GM19025 (cell line): ENCODE data around the gene ZYX.

Source experiments
- ATAC-seq: cut with Tn5 transposase; IDR thresholded peaks from one replicate; pipeline ENCODE4 v1.9.1; 2021; ENCODE audit warnings: mild to moderate bottlenecking, low read depth, moderate library complexity; ENCODE audit not compliant: unreplicated experiment

ZYX gene

GRCh38 chr7:143362131-143363015 lies 18.8 kb upstream of the ZYX start, which contains the start of gene FAM131B:
TSS of gene FAM131B (minus strand) at chr7:143362713. CDS start at chr7:143362603, 110 bp downstream.
- peak; percentile 56 for ATAC-seq

DNA sequence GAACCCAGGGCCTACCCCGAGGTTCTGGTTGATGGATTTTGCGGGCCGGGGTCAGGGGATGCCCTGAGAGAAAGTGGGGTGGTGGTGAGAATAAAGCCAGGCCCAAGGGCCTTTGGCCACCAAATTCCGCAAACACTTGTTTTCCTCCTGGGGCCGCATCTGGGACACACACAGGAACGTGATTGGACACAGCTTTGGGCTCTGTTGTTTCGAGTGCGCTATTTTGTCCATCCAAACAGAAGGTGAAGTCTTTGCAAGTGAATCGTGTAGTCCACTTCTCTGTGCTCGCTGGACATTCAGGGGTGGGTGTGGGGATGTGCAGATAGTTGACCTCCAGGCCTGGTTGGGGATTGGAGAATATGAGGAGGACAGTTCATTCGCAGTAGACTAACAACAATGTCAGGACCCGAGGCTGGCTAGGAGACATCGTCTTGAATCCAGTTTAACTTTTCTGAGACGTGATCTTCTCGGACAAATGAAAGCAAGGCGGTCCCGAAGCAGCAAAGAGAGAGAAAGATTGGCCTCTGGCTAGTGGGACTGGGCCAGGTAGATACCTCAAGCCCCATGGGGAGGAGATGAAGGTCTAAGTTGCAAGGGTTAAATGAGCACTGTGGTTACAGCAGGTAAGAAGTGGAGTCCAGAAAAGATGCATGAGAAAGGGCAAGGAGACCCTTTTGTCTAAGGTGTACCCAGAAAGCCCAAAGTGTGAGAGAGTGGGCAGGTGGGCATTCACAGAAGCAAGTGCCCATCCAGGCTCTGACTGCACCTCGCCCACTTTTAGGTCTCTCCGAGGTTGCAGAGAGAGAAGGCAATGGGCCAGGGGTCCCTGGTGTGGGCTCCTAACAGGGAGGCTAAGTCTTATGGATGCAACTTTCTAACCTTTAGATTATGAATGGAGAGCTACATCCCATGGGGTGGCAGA lies 17.9 kb upstream of the ZYX start:
- no peak for ATAC-seq

DNA sequence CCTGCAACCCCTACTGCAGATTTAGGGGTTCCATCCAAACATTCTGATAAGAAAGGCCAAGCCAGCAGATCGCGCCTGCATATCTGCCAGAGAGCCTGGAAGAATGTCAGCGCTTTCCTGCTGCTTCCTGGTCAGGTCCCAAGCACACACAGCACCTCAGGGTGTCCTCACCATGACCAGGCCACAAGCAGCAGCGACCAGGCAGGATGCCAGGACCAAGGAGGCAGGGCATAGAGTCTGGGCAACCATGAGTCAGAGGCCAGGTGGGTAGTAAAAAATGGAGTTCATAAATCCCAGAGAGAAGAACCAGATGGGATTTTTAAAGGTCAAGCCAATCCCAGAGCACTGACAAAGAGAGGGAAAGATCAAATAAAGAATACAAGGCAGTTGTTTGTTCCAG lies 13.2 kb upstream of the ZYX start:
- no peak for ATAC-seq

DNA sequence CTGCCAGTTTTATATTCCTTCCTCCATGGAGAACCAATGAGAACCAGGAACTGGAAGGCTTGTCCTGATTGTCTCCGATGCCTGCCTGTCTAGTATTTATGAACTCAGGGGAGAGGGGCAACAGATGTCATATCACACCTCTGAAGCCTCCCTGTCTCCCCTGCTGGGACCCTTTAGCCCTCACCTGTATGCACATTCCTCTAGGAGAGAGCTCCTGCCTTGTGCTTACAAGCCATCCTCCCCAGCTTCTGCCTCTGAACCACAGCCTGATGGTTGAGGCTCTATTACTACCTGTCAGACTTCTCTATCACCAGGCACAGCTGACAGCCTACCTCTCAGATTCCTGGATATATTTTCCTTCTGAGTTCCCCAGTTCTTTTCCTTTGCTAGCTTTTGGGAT lies 12.8 kb upstream of the ZYX start:
- ATAC-seq, result no peak

- ATAC-seq, result no peak
Observed at GRCh38 chr7:143369678-143370651, 11.2 kb upstream of the ZYX start.

GRCh38 chr7:143372070-143372469 lies 9.1 kb upstream of the ZYX start:
- ATAC-seq, result no peak

DNA sequence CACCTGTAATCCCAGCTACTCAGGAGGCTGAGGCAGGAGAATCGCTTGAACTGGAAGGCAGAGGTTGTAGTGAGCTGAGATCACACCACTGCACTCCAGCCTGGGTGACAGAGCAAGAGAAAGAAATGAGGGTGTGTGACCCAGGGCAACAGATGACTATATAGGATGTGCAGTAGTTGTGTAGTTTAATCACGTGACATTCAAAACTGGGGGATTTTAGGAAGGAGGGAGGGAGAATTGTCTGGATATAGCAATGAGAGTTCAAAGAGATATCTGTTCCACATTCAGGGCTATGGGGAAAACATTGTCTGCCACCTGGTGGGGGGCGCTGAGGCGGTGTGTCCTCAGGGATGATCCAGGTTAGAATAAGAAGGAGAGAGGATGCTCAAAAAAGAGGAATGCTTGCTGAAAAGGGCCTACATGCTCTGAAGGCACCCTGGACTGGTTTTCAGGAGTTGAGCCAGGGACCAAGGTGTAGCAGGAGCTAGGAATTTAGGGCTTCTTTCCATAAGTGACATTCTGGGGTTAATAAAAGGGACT lies 7.8 kb upstream of the ZYX start:
- ATAC-seq, result no peak

- no peak for ATAC-seq
Observed at GRCh38 chr7:143374561-143374960, 6.6 kb upstream of the ZYX start.

GRCh38 chr7:143375298-143376034 lies 5.7 kb upstream of the ZYX start:
- no peak for ATAC-seq

DNA sequence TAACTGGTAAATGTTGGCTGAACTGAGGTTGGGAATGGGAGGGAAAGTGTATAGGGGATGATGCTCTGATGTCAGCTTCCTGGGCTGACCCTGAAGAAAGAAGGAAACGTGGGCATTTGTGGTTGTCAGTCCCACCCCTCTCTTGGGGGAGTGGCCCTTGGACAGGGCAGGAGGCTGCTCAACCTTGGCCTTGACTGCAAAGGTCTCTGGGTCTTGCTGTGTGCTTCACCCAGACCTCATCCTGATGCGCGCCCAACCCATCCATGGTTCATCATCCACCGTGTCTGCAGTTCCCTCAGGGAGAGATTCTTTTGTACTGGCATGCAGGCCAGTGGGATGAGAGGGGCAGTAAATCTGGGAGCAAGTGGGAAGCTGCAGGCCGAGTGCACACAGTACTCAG lies 4.7 kb upstream of the ZYX start:
- ATAC-seq, result no peak

DNA sequence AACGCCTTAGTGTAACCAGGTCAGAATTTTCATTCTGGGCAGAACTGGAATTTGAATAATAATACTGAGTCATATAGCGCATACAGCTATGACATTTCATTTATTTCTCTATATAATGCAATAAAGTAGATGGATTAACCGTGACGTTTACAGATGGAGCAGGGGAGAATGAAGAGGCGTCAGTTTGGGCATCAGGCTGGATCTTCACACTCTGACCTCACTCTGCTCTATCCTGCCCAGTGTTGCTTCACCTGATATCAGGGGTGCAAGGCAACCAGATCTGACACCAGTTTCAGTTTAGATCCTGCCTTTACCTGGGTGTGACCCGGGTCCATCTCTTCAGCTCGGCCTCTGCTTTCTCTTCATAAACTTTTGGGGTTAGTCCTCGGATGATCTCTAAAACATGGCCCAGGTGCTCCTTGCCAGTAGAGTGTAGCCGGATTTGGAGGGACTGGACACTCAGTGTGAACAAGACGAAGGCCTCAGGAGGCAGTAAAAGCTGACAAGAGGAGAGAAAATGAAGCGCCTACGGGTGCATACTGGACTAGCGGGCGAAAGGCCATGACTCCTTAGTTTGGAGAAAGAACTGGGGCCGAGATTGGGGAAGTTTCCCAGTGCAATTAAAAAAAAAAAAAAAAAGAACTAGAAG lies 1.4 kb upstream of the ZYX start:
- ATAC-seq, result no peak

DNA sequence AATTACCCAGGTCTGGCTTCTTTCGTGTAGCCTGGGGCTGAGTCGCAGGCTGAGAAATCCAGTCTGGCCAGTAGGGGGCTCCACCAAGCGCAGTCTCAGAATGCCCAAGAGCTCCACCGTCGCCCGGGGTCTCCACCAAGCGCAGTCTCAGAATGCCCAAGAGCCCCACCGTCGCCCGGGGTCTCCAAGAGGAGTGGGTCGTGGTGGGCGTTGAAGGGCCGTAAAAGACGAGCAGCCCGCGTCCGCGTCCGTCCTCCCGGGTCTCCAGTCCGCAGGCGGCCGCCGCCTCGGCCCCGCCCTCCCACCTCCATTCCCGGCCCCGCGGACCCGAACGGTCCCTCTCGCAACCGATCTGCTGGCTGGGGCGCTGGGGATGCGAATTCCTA lies 892 bp upstream of the ZYX start:
- peak; percentile 35 for ATAC-seq

GRCh38 chr7:143381427-143382125 lies 431 bp downstream of the ZYX start:
- ATAC-seq, result peak; percentile 10

DNA sequence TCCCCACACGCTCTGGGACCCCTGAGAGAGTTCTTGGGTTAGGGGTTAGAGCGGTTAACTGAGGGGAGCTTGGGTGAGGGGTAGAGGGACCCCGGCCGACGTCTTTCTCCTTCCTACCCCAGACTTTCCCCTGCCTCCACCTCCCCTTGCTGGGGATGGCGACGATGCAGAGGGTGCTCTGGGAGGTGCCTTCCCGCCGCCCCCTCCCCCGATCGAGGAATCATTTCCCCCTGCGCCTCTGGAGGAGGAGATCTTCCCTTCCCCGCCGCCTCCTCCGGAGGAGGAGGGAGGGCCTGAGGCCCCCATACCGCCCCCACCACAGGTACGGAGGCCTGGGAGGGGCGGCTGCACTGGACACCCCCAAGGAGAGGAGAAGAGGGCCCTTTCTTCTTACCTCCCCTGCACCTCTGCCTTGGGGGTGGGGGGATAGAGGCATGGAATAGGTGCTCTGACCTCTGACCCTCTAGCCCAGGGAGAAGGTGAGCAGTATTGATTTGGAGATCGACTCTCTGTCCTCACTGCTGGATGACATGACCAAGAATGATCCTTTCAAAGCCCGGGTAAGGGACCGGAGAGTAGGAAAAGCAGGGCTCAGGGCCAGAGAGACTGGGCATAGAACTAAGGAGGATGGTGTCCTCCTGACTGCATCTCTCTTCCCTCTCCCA lies 1.1 kb downstream of the ZYX start:
- ATAC-seq, result no peak

DNA sequence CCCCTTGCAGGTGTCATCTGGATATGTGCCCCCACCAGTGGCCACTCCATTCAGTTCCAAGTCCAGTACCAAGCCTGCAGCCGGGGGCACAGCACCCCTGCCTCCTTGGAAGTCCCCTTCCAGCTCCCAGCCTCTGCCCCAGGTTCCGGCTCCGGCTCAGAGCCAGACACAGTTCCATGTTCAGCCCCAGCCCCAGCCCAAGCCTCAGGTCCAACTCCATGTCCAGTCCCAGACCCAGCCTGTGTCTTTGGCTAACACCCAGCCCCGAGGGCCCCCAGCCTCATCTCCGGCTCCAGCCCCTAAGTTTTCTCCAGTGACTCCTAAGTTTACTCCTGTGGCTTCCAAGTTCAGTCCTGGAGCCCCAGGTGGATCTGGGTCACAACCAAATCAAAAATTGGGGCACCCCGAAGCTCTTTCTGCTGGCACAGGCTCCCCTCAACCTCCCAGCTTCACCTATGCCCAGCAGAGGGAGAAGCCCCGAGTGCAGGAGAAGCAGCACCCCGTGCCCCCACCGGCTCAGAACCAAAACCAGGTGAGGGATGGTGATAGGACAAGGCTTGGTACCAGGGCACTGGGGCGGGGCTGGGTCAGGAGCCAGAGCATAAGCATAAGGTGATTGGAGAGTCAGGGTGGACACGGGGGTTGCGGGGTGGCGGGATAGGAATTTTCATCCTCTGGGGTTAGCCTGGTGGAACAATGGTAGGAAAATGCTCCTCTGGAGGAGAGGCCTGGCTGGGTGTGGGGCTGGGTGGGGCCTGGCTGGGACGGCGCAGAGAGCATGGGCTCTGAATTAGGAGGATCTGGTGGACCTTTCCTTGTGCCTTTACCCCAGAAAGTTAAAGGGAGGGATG lies 1.9 kb downstream of the ZYX start:
- ATAC-seq, result no peak

- ATAC-seq, result no peak
Observed at GRCh38 chr7:143383642-143383957, 2.5 kb downstream of the ZYX start.

- no peak for ATAC-seq
Observed at GRCh38 chr7:143384148-143384547, 3.0 kb downstream of the ZYX start.
